K562 (cell line): ENCODE results near the gene FHIT.

Source experiments
- AFF4 ChIP-seq: sonication (generic); formaldehyde crosslinking; IDR thresholded peaks from 2 replicates; pipeline ENCODE4 v1.8.0; 2023; ENCODE audit warnings: mild to moderate bottlenecking, missing genetic modification reagents
- MGA ChIP-seq: fragments of 450-650 bp; IDR thresholded peaks from 2 replicates; pipeline ENCODE4 v1.6.1; 2016; ENCODE audit warnings: mild to moderate bottlenecking, moderate library complexity
- MXI1 ChIP-seq: IDR thresholded peaks from 2 replicates; pipeline ENCODE4 v1.6.1; 2011; ENCODE audit warnings: low read depth, mild to moderate bottlenecking, improper control_type of control experiment, low read length
- REST ChIP-seq, 2 experiments: fragments of 450-650 bp; formaldehyde crosslinking in 1 of 2; IDR thresholded peaks; 2 replicates each; pipeline versions ENCODE4 v1.4.0 to v1.6.1; 2014 to 2020; ENCODE audit warnings: mild to moderate bottlenecking in 2 of 2, borderline replicate concordance in 1 of 2, low read depth in 1 of 2
- STAG1 ChIP-seq: sonication (generic); formaldehyde crosslinking; IDR thresholded peaks from 2 replicates; pipeline ENCODE4 v1.5.0; 2020; ENCODE audit warnings: missing genetic modification reagents, borderline replicate concordance

GRCh38 chr3:59780209-59780608 is 1471.0 kb downstream of the FHIT start:
- TF ChIP-seq REST (IDR thresholded peaks at IDR 0.05; ENCODE audit: borderline replicate concordance) (no peak), REST (CRISPR knock-in tag; IDR thresholded peaks at IDR 0.05; ENCODE audit: low read depth) (no peak), AFF4 (CRISPR knock-in tag) (no peak), STAG1 (CRISPR knock-in tag) (no peak), MGA (no peak), MXI1 (no peak)
